Erythroblast (primary cell): ENCODE results near the gene AUTS2.

Source experiments
- DNase-seq, 2 experiments: peaks; one replicate each; lab custom pipeline; 2025; lab: John Stamatoyannopoulos, UW
- GATA1 ChIP-seq: IDR thresholded peaks from 2 replicates; pipeline ENCODE4 v1.6.1; 2011; ENCODE audit warnings: low read depth, mild to moderate bottlenecking, control low read depth, low read length, moderate library complexity
- POLR2A ChIP-seq: IDR thresholded peaks from 2 replicates; pipeline ENCODE4 v1.6.1; 2011; ENCODE audit warnings: mild to moderate bottlenecking, low read length

AUTS2 gene

GRCh38 chr7:70116867-70117266 lies 518.6 kb downstream of the AUTS2 start:
- DNase-seq, result no peak

GRCh38 chr7:70120851-70121250 lies 522.6 kb downstream of the AUTS2 start:
- no peak for DNase-seq
- no peak for TF ChIP-seq POLR2A
- no peak for TF ChIP-seq GATA1

More at GRCh38 chr7:70116867-70117266, 518.6 kb downstream of the AUTS2 start:
- TF ChIP-seq POLR2A (no peak), GATA1 (no peak)

GRCh38 chr7:70131817-70132216 lies 533.5 kb downstream of the AUTS2 start:
- no peak for DNase-seq
- no peak for TF ChIP-seq POLR2A
- TF ChIP-seq GATA1, result no peak

GRCh38 chr7:70132226-70132851 lies 534.1 kb downstream of the AUTS2 start:
- no peak for TF ChIP-seq GATA1
- no peak for DNase-seq

GRCh38 chr7:70132852-70133690 lies 534.8 kb downstream of the AUTS2 start:
- DNase-seq, result no peak

GRCh38 chr7:70134029-70134770 lies 535.9 kb downstream of the AUTS2 start:
- no peak for DNase-seq
- no peak for TF ChIP-seq GATA1
- no peak for TF ChIP-seq POLR2A

More at GRCh38 chr7:70132852-70133690, 534.8 kb downstream of the AUTS2 start:
- TF ChIP-seq POLR2A, result no peak
- no peak for TF ChIP-seq GATA1

GRCh38 chr7:70135656-70136055 lies 537.4 kb downstream of the AUTS2 start:
- TF ChIP-seq POLR2A, result no peak
- no peak for TF ChIP-seq GATA1
- no peak for DNase-seq

GRCh38 chr7:70137126-70137525 lies 538.9 kb downstream of the AUTS2 start:
- DNase-seq, result no peak

GRCh38 chr7:70142247-70142932 lies 544.1 kb downstream of the AUTS2 start:
- no peak for TF ChIP-seq GATA1
- no peak for TF ChIP-seq POLR2A
- DNase-seq, result no peak

More at GRCh38 chr7:70137126-70137525, 538.9 kb downstream of the AUTS2 start:
- TF ChIP-seq GATA1 (no peak), POLR2A (no peak)

- DNase-seq, result no peak
- TF ChIP-seq GATA1 (no peak), POLR2A (no peak)
These were observed 545.1 kb downstream of the AUTS2 start for GRCh38 chr7:70143075-70144044.

- no peak for TF ChIP-seq POLR2A
- TF ChIP-seq GATA1, result no peak
- no peak for DNase-seq
These were observed 550.7 kb downstream of the AUTS2 start for GRCh38 chr7:70148997-70149396.

- no peak for DNase-seq
- TF ChIP-seq GATA1 (no peak), POLR2A (no peak)
These were observed 554.0 kb downstream of the AUTS2 start for GRCh38 chr7:70152313-70152712.
